GM12891 (cell line): ENCODE measurements around the gene SV2C.

Experiments
- POLR2A ChIP-seq: IDR thresholded peaks from 2 replicates; pipeline ENCODE4 v1.6.1; 2011; ENCODE audit warnings: low read depth, low read length, control low read depth
- POLR2AphosphoS5 ChIP-seq: IDR thresholded peaks from 2 replicates; pipeline ENCODE4 v1.6.1; 2011; ENCODE audit warnings: low read depth, low read length, control low read depth
- POU2F2 ChIP-seq: IDR thresholded peaks from 2 replicates; pipeline ENCODE4 v1.6.1; 2011; ENCODE audit warnings: low read depth, mild to moderate bottlenecking, control low read depth, low read length, moderate library complexity
- TAF1 ChIP-seq: IDR thresholded peaks from 2 replicates; pipeline ENCODE4 v1.6.1; 2011; ENCODE audit warnings: low read depth, low read length, control low read depth

GRCh38 chr5:76337953-76338451, 254.8 kb downstream of the SV2C start:
- TF ChIP-seq POLR2AphosphoS5 = no peak
- TF ChIP-seq TAF1 = no peak
- no peak for TF ChIP-seq POLR2A
- TF ChIP-seq POU2F2 = no peak
